Activated CD8-positive, alpha-beta memory T cell treated with anti-CD3 and anti-CD28 coated beads, Interleukin-2, amount 50 U/mL, for 48 hours (primary cell): ENCODE measurements around the gene ATP6V0E2.

Source experiments
- DNase-seq: peaks from one replicate; pipeline ENCODE4 v3.0.0-alpha.2; 2020

Gene ATP6V0E2

GRCh38 chr7:149838992-149839408 is 34.8 kb upstream of the ATP6V0E2 start:
- DNase-seq: no peak

GRCh38 chr7:149839933-149840332 is 33.8 kb upstream of the ATP6V0E2 start:
- no peak for DNase-seq

- DNase-seq: no peak
Measured at GRCh38 chr7:149843566-149843965, 30.2 kb upstream of the ATP6V0E2 start.

GRCh38 chr7:149844445-149844844 is 29.3 kb upstream of the ATP6V0E2 start:
- DNase-seq: no peak

- no peak for DNase-seq
Measured at GRCh38 chr7:149845257-149845980, 28.4 kb upstream of the ATP6V0E2 start.

- DNase-seq: no peak
Measured at GRCh38 chr7:149846021-149846420, 27.7 kb upstream of the ATP6V0E2 start.

- DNase-seq: no peak
Measured at GRCh38 chr7:149846436-149847046, 27.2 kb upstream of the ATP6V0E2 start.

GRCh38 chr7:149849174-149849573 is 24.6 kb upstream of the ATP6V0E2 start:
- no peak for DNase-seq

GRCh38 chr7:149850007-149850594 is 23.7 kb upstream of the ATP6V0E2 start:
- no peak for DNase-seq

GRCh38 chr7:149850716-149851115 is 23.1 kb upstream of the ATP6V0E2 start:
- no peak for DNase-seq

- DNase-seq: no peak
Measured at GRCh38 chr7:149851449-149851848, 22.3 kb upstream of the ATP6V0E2 start.

GRCh38 chr7:149853157-149853556 is 20.6 kb upstream of the ATP6V0E2 start:
- DNase-seq: no peak

- DNase-seq: no peak
Measured at GRCh38 chr7:149854611-149855360, 19.0 kb upstream of the ATP6V0E2 start.

GRCh38 chr7:149855361-149856305 is 18.1 kb upstream of the ATP6V0E2 start:
- no peak for DNase-seq

GRCh38 chr7:149856583-149856982 is 17.2 kb upstream of the ATP6V0E2 start:
- no peak for DNase-seq

GRCh38 chr7:149859369-149859768 is 14.4 kb upstream of the ATP6V0E2 start:
- DNase-seq: no peak

GRCh38 chr7:149859876-149860275 is 13.9 kb upstream of the ATP6V0E2 start:
- DNase-seq: no peak

- DNase-seq: no peak
Measured at GRCh38 chr7:149860821-149861727, 12.7 kb upstream of the ATP6V0E2 start.

GRCh38 chr7:149861728-149862045 is 12.1 kb upstream of the ATP6V0E2 start:
- no peak for DNase-seq

- no peak for DNase-seq
Measured at GRCh38 chr7:149862156-149862555, 11.6 kb upstream of the ATP6V0E2 start.

- no peak for DNase-seq
Measured at GRCh38 chr7:149863500-149863899, 10.3 kb upstream of the ATP6V0E2 start.
